Brain pericyte (primary cell): Measurements from ENCODE around the gene TOMT.

ENCODE experiments used
- DNase-seq: peaks from one replicate; pipeline ENCODE4 v3.0.0-alpha.2; 2012; ENCODE audit warnings: low read depth, low spot score

The TOMT gene, protein sequence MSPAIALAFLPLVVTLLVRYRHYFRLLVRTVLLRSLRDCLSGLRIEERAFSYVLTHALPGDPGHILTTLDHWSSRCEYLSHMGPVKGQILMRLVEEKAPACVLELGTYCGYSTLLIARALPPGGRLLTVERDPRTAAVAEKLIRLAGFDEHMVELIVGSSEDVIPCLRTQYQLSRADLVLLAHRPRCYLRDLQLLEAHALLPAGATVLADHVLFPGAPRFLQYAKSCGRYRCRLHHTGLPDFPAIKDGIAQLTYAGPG

DNA sequence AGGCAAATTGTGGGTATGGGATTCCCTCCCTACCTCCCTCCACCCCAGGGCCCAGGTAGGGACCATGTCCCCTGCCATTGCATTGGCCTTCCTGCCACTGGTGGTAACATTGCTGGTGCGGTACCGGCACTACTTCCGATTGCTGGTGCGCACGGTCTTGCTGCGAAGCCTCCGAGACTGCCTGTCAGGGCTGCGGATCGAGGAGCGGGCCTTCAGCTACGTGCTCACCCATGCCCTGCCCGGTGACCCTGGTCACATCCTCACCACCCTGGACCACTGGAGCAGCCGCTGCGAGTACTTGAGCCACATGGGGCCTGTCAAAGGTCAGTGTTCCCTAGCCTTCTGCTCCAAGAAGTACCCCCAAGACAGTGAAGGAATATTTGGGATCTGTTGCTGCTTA, at the start of gene TOMT:
Gene TOMT (plus strand): TSS at position 37 of the 400 bp plus-strand sequence. CDS start 28 bp downstream, at position 65.
- no peak for DNase-seq

DNA sequence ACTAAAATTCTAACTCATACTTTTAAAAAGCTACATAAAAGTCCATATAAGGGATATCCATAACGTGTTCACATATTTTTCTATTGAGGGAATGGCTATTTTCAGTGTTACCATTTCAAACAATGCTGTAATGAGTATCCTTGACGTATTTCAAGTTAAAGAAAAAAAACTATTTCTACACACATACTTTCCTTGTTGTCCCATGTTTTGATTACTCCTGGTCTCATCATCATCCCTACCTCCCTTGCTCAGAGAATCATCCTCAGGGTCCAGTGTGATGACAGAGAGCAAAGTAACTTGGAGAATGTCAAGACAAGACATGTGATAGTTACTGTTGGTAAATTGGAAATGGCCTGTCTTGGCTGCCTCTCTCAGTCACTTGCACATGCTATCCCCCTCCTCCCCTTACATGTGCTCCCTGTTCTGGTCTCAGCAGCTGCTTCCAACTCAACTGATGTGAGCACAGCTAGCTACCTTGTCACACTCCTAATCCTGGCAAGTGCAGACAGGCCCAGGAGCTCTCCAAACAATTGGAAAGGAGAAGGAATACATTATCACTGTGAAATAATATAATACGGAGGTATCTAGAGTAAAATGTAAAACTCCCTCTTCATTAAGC, 47.2 kb upstream of the TOMT start:
- no peak for DNase-seq

DNA sequence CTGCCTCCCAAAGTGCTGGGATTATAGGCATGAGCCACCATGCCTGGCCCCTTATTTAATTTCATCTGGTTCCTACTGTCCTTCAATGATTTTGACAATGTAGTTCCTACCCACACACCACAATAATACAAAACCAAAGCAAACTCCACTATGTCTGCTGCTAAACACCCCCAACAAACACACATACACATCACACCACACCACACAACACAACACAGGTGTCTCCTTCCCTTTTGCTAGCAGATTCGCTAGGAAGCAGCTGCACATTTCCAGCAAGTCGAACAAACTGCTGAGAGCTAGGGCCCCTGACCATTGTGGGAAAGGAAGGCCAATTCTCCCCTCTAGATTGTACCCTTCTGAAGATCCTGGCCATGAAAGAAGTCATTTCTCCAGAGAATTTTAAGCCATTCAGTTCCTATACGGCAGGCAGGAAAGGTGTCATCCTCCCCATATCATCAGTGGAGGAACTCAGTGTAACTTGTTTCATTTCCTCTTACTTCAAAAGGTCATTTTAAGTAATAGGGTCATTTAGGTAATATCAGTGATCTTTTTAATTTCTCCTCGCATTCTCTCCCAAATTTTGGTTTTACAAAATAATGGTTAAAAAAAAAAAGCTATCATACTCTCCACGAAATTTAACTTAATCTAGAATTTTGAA, 43.9 kb upstream of the TOMT start:
- DNase-seq, result no peak

DNA sequence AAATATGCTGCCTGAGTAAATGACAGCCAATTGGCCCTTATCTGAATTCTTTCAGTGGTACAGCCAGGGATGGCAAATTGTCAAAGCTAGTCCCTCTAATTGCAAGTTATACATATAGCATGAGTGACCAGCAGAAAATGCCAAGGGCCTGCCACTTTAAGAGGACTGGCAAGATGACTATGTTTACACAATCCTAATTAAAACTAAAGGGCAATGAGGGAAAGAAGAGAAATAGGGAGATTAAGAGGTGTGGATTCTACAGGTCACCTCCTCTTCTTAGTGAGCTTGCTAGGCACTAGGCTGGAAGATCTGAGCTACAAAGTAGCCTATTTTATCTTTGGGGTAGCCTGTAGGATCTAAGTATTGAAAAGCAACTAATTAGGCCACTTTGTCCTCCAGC, 38.9 kb upstream of the TOMT start:
- DNase-seq, result no peak

DNA sequence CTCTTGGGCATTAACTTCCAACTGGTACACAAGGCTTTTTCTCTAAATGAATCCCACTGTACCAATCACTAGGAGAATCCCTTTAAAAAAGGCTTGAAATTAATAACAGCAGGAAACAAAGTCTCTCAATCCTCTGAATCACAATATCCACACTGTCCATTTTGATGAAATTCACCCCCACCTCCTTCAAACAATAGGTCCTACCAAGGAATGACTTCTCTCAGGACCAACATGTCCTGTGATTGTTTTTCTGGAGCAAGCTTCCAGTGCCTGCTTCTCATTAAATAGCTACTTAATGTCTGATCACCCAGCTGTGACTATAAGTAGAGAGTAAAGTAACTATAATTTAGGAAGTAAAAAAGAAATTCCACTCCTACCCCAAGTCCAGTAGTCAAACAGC, 38.5 kb upstream of the TOMT start:
- DNase-seq, result no peak

DNA sequence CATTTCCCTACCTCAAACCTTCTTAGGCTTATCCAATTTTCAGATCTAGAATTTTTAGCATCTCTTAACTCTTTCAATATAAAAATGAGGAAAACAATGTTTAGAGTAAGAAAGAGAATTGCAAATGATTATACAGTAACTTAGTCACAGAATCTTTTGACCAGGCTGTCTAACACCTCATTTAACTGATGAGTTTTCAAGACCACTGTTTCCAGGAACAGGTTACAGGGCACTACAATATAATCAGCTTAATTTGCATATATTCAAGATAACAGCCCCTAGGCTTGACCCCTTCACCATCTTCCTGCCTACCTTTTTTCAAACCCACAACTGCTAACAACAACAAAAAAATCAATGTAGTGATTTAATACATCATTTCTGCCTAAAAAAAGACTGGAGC, 38.0 kb upstream of the TOMT start:
- DNase-seq, result no peak

DNA sequence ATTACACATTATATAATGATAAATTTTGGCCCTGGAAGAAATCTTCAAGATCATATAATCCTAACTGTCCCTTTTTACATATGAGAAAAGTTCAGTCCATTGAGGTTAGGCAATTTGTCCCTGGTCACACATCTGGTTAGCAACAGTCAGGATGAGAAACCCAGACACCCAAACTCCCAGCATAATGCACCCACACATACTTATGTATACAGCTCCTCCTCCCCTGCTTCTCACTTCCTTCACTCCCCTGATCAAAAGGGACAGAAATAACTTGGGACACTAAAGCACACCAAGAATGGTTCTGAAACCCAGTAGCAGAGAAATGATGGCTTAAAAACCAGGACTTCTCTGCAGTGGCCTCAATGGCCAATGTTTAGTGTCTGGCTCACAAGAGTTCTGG, 36.5 kb upstream of the TOMT start:
- no peak for DNase-seq

DNA sequence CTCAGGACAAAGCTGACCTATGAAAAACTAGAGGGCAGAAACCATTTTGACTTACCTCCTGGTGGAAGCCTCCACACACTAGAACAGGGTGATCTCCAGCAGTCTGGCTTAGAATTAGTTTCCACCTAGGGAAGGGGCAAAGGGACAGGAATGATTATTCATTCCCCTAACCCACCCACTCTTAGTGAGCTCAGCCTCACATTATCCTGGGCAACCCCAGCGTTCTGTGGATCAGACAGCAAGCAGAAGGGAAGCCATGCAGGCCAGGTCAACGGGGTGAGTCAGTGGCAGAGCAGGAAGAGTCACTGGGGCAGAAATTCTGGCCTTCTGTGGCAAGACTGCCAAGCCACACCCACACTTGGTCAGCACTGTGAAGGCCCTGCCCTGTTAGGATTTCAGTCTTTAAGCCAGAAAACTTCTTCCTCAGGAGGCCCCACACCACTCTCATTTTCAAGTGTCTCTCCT, 35.9 kb upstream of the TOMT start:
- no peak for DNase-seq

DNA sequence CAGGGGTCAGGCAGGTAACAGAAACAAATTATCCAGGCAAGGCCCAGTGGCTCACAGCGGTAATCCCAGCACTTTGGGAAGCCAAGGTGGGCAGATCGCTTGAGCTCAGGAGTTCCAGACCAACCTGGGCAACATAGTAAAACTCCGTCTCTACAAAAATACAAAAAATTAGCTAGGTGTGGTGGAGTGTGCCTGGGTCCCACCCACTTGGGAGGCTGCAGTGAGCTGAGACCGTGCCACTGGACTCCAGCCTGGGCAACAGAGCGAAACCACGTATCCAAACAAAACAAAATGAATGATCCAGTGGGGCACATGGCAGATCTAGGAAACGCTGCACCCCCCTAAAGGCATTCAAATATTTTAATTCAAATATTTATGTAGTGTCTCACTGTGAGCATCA, 35.2 kb upstream of the TOMT start:
- DNase-seq, result no peak

DNA sequence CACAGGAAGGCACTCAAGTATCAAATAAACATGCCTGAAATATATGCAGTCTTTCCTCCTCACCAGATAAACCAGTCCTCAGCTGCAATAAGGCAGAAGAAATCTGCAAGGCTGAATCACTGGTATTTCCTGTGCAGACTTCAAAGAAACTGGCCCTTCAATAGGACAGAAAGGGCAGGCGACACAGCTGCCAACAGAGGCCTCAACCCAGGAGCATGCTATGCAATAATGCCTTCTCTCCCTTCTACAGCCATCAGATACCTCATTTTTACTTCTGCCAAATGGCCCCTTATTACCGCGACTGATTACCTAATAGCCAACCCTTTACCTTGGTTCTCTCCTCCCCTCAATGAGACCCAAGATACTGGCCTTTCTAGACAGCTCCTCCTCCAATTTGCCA, 33.4 kb upstream of the TOMT start:
- no peak for DNase-seq

DNA sequence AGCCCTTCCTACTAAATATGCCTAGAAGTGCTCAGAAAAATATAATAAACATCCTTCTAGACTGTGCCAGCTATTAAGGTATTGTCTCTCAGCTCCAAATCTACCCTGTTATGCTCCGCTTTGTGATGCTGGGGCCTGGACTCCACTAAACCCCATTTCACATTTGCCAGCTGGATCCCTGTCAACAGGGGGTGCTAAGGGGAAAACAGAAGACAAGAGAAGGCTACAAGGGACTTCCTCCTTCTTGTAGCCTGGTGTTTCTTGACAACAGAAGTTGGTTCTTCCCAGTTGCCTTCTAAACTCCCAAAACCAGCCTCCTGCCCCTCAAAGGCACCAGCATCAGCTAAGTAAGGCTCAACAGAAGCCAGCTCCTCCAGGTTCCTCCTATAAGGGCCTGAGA, 30.6 kb upstream of the TOMT start:
- DNase-seq, result no peak

DNA sequence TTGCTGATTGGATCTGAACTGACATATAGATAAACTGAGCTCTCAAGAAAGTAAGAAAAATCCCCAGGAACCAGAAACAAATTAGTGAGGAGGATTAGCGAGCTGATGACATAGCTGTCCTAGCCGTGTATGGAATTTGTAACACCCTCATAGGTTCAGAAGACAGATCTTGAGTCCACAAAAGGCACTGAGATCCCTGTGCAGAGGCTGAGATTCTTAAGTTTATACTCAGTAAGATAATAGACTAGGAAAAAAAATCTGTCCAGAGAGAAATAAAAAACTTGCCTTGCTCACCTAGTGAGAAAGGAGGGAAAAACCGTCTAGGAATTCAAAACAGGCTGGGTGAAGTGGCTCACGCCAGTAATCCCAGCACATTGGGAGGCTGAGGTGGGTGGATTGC, 30.0 kb upstream of the TOMT start:
- DNase-seq, result no peak

DNA sequence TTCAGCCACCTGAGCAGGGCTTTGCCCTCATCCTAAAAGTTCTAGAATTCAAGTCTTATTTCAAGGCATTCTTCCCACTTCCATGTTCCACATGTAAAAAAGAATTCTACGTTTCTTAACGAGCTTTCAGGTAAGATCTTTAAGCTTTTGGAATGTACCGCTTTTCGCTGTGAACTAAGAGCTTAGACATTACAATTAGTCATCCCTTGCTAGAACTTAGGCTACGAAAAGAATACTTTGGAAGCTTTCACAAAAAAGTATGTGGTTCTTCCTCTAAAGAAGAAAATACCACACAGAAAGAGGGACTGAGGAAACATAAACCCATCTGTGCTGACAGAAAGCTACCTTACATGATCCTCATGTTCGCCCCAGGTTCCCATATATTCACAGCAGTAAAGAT, 27.2 kb upstream of the TOMT start:
- DNase-seq, result no peak

DNA sequence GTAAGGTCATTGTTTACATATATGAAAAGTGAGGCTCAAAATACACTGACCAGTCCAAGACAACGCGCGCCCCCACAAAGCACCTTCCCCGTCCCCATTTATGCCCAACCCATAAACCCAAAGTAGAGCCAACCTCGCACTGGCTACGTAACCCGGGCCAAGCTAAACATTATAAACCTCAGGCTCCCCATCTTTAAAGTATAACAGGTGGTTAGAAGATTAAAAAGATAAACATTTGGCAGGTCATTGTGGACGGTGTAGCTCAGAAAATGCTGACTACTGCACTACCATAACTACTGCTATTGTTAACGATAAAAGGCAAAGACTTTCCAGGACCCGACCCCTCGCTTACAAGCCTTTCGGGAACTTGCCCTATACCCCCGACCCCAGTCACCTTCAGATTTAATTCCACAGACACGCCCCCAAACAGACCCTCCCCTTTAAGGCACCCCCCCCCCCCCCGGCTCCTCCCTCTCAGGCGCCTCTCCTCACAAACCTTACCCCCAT, 25.9 kb upstream of the TOMT start:
- DNase-seq, result no peak

DNA sequence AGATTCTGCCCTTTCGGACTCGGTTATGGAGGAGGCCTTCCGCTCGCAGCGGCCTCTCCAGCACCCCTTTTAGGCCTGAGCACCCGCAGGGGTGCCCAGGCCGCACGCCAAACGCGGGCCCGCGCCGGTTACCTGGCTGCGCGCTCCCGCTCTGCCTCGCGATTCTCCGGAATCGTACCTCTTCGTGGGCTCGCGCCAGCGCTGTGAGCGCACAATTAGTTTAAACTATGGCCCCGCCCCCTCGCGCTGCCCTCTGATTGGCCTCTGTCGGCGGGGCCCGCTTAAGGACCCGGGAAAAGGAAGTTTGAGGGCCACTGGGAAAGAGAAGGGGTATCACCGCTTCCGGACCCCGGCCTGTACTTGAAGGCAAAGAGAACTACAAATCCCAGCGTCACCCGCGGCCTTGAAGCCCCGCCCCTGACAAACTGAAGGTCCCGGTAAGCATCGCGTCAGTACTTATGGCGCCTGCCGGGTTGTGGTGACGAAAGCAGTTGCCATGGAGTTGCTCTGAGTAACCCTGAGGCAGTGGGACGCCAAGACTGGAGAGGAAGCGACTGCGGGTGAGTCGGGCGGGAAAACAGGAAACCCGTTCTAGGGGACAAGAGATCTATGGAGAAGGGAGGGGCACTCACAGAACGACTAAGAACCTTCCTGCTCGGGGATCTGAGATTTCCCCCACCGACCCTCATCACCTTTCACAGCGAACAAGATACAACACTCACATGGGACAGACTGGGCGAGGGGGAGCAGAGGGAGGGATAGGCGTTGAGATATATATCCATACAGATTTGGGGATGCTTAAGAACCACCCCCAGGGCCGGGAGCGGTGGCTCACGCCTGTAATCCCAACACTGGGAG, 25.2 kb upstream of the TOMT start, which contains the start of the genes LRRC51 and NUMA1:
Gene LRRC51 (plus strand): TSS at position 525 of the 858 bp plus-strand sequence. CDS start 8,234 bp downstream, outside the sequence.
Gene NUMA1 (minus strand): TSS at position 217 of the 858 bp plus-strand sequence. CDS start 44,599 bp downstream, outside the sequence.
- peak; percentile 99 for DNase-seq

DNA sequence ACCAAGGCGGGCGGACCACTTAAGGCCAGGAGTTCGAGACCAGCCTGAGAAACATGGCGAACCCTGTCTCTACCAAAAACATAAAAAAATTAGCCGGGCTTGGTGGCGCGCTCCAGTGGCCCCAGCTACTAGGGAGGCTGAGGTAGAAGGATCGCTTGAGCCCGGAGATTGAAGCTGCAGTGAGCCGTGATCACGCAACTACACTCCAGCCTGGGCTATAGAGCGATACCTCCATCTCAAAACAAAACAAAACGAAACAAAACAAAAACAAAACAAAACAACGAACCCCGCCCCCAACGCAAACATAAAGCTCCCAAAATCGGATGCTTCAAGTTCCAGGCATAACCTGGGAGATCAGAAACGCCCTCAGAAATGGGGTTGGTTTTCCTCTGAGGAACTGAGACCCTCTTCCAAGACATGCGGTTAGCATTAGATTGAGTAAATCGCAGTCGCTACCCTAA, 24.5 kb upstream of the TOMT start:
- no peak for DNase-seq

DNA sequence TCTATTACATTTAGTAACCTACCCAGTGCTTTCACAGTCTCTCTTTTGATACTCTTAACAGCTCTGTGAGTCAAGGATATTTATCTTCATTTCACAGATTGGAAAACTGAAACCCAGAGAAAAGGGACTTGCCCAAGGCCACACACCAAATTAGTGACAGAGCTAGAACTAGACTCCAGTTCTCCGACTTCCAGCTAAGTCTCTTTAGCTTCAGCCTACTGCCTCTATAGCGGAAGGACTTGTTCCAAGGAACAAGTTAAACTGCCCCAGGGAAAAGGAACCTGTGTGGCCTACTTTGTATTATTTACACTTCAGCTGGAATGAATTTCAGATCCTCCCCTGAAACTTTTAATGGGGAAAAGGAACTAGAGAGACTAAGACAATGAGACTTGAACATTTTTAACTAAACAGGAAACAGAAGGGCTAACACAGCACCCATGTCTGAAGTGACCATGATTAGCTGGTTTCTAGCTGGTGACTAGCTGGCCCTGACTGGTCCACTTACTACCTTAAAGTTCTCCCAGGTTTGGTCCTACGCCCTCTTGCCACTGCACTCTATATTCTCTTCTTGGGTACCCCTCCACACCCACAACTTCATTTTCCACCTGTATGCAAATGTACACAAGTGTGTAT, 23.8 kb upstream of the TOMT start:
- DNase-seq, result no peak

DNA sequence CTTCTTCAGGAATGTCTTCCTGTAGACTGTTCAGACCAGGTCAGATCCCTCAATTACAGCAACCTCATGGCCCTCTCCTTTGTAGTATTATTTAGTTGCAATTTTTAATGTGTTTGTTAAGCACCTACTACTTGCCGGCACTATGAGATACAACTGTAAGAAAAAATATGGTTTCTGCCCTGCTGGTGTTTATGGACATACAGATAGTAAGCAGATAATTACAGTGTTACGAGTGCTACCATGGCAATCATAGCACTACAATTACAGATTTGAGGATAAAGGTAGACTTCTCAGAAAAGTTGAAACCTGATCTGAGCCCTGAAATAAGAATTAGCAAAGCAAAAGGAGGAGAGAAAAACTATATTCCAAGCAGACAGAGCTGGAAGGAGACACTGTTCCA, 22.3 kb upstream of the TOMT start:
- no peak for DNase-seq

DNA sequence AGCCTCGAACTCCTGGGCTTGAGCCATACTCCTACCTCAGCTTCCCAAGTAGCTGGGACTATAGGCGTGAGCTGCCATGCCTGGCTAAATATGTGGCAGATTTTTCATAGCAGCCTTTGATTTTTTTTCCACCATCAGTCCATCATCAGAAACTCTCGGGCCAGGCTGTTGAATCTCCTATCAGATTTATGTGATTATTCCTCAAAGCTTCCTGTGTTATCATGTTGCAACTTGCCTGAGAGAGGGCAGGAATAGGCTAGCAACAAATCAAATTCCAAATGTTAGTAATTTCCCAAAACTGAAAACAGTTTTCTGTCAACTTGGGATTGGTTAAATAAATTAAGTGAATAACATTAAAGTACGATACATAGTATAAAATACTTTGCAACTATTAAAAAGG, 21.6 kb upstream of the TOMT start:
- no peak for DNase-seq

DNA sequence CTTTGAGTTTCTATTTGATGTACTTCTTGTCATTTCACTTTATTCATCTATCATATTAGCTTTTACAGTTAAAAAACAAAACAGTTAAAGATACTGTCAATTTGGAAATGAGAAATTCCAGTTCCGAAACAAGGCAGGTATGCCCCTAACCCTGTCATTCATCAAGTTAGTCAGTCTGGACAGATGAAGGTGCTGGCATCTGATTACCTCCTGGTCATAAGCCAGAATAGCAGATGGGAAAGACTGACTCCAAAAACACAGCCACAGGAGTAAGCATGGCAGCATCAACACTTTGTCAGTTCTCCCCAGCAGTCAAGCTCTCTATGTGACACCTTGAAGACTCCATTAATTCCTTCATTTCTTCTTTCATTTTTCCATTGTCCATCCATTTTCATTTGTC, 20.8 kb upstream of the TOMT start:
- no peak for DNase-seq
